Mucosa of descending colon (tissue), 3 donors: ENCODE results near the gene MMP28. TPM values are rescaled to one million over a fixed set of nuclear protein-coding genes. Genes with fewer than 3 reads are reported as not detected.

ENCODE experiments used
- ATAC-seq: fragments of 200-7000 bp; cut with Tn5 transposase; one replicate; pipeline ENCODE4 v1.9.1; 2020; ENCODE audit warnings: mild to moderate bottlenecking, moderate library complexity
- DNase-seq, 3 donors: peaks; one replicate each; pipeline ENCODE4 v3.0.0-alpha.2; 2020
- H3K36me3 ChIP-seq: fragments of 200-600 bp; one replicate; pipeline ENCODE4 v1.8.0; 2021; ENCODE audit warnings: low read depth, mild to moderate bottlenecking
- H3K4me1 ChIP-seq: fragments of 200-600 bp; one replicate; pipeline ENCODE4 v1.8.0; 2021; ENCODE audit warnings: low read depth, mild to moderate bottlenecking
- H3K4me3 ChIP-seq: fragments of 200-600 bp; one replicate; pipeline ENCODE4 v1.8.0; 2021; ENCODE audit warnings: mild to moderate bottlenecking
- H3K9me3 ChIP-seq: fragments of 200-600 bp; one replicate; pipeline ENCODE4 v1.8.0; 2021; ENCODE audit warnings: mild to moderate bottlenecking
- intact Hi-C, 2 donors: fragments of 100-400 bp; cut with DNase I in 1 of 2; cut with micrococcal nuclease in 1 of 2; formaldehyde crosslinking; loops; one replicate each; pipeline versions ENCODE4 v1.11.0 to v1.11.1; 2022; cut with DNase I, micrococcal nuclease
- total RNA-seq, 3 donors: library from RNA; stranded (reverse); fragmentation: NEBNext Ultra II Directional in 2 of 3; extraction: Animal tissue kit (Norgen Biotek cat#: 25700) in 2 of 3; gene quantifications; one replicate each; pipeline versions ENCODE4 v1.2.1 to v1.2.4, GENCODE V29; 2021 to 2023
- TF ChIP-seq, protein P1 (sequence below): fragments of 200-600 bp; IDR thresholded peaks from one replicate; pipeline ENCODE4 v1.8.0; 2022; ENCODE audit warnings: antibody characterized with exemption, mild to moderate bottlenecking
- donor health status: DM: no; HTN: no; CAD: no; lungs with moderate emphysema.
- donor health status: DM: no; HTN: no; CAD: no.
- donor health status: DM: no; HTN: yes; CAD: no.

Gene MMP28
- total RNA-seq, 3 donors from 2014 or later: 31.0 to 82.4 (median 43.7) TPM

DNA sequence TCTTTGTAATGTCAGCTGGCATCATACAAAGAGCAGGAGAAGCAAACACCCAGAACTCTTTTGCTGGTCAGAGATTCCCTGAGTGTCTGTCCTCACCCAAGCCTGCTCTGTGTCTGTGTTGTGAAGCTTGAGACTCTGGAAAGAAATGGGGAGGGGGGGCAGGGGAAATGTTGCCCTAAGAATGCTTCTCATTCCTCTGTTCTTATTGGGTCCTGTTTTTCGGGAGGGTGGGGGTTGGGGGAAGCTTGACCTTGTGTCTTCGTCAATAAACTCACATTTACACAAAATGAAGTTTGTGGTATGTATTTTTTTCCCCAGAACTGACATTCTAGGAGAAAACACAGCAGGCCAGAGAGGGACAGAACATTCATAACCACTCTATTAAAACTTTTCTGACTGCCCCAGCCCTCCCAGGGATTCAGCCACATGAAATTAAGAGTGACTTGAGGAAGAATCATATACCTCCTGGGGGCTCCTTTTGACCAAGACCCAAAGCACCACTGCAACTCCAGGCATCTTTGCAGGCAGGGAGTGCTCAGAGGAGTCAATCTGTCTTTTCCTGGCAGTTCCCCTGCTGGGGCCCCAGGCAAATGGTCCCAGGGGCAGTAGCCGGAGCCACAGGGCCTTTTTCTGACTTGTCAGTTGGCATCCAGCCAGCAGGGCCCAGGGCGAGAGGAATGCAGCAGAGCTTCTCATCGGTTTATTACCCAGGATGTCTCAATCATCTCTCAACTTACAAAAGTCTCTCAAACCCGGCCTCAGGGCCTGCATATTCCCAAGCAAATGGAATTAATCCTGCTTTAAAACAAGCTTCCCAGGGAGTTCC lies 69.1 kb downstream of the MMP28 start:
- peaks cover 5% of the 10 kb centered on the region for H3K4me1 ChIP-seq
- intact Hi-C loops: no loop called here
- ATAC-seq (peak; percentile 28), DNase-seq (peak in 2 of 3 donors; percentile 40 to 56)
- H3K36me3 ChIP-seq: no peaks in the 10 kb centered on the region
- H3K9me3 ChIP-seq: no peaks in the 10 kb centered on the region
- TF ChIP-seq, protein P1, sequence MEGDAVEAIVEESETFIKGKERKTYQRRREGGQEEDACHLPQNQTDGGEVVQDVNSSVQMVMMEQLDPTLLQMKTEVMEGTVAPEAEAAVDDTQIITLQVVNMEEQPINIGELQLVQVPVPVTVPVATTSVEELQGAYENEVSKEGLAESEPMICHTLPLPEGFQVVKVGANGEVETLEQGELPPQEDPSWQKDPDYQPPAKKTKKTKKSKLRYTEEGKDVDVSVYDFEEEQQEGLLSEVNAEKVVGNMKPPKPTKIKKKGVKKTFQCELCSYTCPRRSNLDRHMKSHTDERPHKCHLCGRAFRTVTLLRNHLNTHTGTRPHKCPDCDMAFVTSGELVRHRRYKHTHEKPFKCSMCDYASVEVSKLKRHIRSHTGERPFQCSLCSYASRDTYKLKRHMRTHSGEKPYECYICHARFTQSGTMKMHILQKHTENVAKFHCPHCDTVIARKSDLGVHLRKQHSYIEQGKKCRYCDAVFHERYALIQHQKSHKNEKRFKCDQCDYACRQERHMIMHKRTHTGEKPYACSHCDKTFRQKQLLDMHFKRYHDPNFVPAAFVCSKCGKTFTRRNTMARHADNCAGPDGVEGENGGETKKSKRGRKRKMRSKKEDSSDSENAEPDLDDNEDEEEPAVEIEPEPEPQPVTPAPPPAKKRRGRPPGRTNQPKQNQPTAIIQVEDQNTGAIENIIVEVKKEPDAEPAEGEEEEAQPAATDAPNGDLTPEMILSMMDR: no peak
- no peak overlapping the region for H3K4me3 ChIP-seq

DNA sequence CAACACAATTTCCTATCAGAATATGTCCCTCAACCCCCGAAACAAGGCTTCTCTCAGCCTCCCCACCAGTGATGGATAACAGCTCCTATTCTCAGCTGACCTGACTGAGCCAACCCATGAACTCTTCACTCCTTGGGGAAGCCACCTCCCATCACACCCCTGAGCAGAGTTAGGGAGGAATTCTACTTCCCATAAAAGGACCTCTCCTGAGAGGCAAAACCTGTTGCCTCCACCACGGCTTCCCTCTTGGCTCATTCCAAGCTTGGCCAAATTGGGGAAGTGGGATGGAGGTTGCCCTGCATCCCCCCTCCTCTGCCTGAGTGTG lies 69.7 kb downstream of the MMP28 start:
- Histone ChIP-seq H3K4me3 (no peak overlapping the region), H3K9me3 (no peaks in the 10 kb centered on the region), H3K4me1 (no peaks in the 10 kb centered on the region), H3K36me3 (no peaks in the 10 kb centered on the region)
- TF ChIP-seq, protein P1: no peak
- DNase-seq: no peak
- no peak for ATAC-seq
- intact Hi-C loops: no loop called here

DNA sequence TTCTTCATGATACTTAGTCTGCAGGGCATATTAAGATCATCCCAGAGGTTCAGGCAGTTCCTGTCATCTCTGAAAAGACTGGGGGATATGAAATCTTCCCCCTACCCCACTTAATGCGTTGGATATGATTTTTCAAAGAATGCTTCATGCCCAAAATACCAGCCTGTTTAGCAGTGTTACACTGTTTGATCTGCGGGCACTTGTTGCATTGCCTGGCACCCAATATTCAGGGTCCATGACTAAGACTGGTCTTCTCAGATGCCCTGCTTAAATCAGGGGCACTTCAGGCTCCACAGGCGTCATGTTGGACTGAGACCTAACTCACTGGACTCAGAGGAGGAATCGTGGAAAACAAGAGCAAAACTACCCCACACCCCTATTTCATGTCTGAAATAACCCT lies 70.4 kb downstream of the MMP28 start:
- Histone ChIP-seq H3K36me3 (no peaks in the 10 kb centered on the region), H3K9me3 (no peaks in the 10 kb centered on the region), H3K4me3 (no peak overlapping the region), H3K4me1 (no peaks in the 10 kb centered on the region)
- TF ChIP-seq, protein P1: no peak
- intact Hi-C loops: no loop called here
- no peak for DNase-seq
- no peak for ATAC-seq

DNA sequence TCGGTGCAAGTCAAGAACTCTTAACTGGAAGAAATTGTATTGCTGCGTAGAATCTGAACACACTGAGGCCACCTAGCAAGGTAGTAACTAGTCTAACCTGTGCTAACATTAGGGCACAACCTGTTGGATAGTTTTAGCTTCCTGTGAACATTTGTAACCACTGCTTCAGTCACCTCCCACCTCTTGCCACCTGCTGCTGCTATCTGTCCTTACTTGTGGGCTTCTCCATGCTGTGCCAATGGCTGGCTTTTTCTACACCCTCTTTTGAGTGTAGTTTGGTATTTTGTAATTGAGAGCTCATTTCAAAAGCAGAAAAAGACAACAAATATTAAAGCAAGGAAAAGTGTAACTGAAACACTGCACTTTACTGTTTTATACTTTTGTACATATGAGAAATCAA lies 71.7 kb downstream of the MMP28 start:
- no peaks in the 10 kb centered on the region for H3K9me3 ChIP-seq
- intact Hi-C loops: no loop called here
- DNase-seq: no peak
- no peaks in the 10 kb centered on the region for H3K36me3 ChIP-seq
- no peaks in the 10 kb centered on the region for H3K4me1 ChIP-seq
- H3K4me3 ChIP-seq: no peak overlapping the region
- TF ChIP-seq, protein P1: no peak
- ATAC-seq: no peak

DNA sequence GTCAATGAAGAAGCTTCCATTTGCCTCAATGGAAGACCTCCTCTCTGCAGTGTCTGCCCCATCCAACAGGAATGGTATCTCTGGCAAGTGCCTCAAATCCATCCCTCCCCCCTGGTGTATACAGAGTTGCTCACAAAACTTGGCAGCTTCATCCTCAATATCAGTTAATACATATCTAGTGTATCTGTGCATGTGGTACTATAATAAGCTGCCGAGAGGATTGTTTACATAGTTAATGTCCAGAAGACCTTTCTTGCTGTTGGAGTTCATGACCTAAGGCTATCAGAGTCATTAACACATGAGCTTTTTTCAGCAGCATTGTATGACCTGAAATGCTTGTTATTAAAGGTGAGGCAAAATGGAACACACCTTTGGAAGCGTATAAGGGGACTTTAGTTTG lies 78.0 kb downstream of the MMP28 start:
- TF ChIP-seq, protein P1: no peak
- DNase-seq: no peak
- ATAC-seq: no peak
- H3K36me3 ChIP-seq: no peaks in the 10 kb centered on the region
- intact Hi-C loops: no loop called here
- no peaks in the 10 kb centered on the region for H3K4me1 ChIP-seq
- no peak overlapping the region for H3K4me3 ChIP-seq
- no peaks in the 10 kb centered on the region for H3K9me3 ChIP-seq
